Activated naive CD4-positive, alpha-beta T cell treated with anti-CD3 and anti-CD28 coated beads, Interleukin-2, amount 50 U/mL, for 72 hours (primary cell): Measurements from ENCODE around the gene IGFN1. TPM values are rescaled to one million over a fixed set of nuclear protein-coding genes. Genes with fewer than 3 reads are reported as not detected.

Experiments
- ATAC-seq, 2 donors: fragments of 150-1000 bp; cut with Tn5 transposase; 2 replicates each; pipeline ENCODE4 v1.10.0; 2021; ENCODE audit warnings: mild to moderate bottlenecking in 2 of 2, moderate library complexity in 2 of 2
- DNase-seq, 2 donors: peaks; one replicate each; pipeline ENCODE4 v3.0.0; 2021 to 2022; ENCODE audit warnings: low spot score in 2 of 2
- H3K27ac Mint-ChIP-seq, 2 donors: one replicate each; pipeline ENCODE4 v1.8.0; 2022; ENCODE audit warnings: mild to moderate bottlenecking in 2 of 2, mixed read lengths in 2 of 2
- H3K36me3 Mint-ChIP-seq, 2 donors: one replicate each; pipeline ENCODE4 v1.8.0; 2022; ENCODE audit warnings: mixed read lengths in 2 of 2
- H3K9me3 Mint-ChIP-seq, 2 donors: one replicate each; pipeline ENCODE4 v1.8.0; 2022; ENCODE audit warnings: mixed read lengths in 2 of 2
- total RNA-seq, 2 donors: library from RNA; stranded (reverse); gene quantifications; one replicate each; pipeline ENCODE4 v1.2.3, GENCODE V29; 2022

The IGFN1 gene
- not detected for total RNA-seq

GRCh38 chr1:201190624-201191051 lies at the start of gene IGFN1:
Gene IGFN1 (plus strand): TSS chr1:201190824. CDS start chr1:201193294, 2,470 bp downstream.
- no peaks in the 10 kb centered on the region for H3K36me3 Mint-ChIP-seq
- H3K9me3 Mint-ChIP-seq: no peaks in the 10 kb centered on the region
- DNase-seq: no peak
- no peak within 1 kb of the TSS for H3K27ac Mint-ChIP-seq
- ATAC-seq: no peak

- Mint-ChIP-seq H3K27ac (peak overlapping the region; percentile 11 to 81), H3K36me3 (no peaks in the 10 kb centered on the region), H3K9me3 (no peaks in the 10 kb centered on the region)
- DNase-seq: no peak
- ATAC-seq: no peak
Observed at GRCh38 chr1:201140941-201141260, 49.7 kb upstream of the IGFN1 start.

GRCh38 chr1:201141418-201141817 lies 49.2 kb upstream of the IGFN1 start:
- Mint-ChIP-seq H3K9me3 (no peaks in the 10 kb centered on the region), H3K36me3 (no peaks in the 10 kb centered on the region), H3K27ac (peak overlapping the region in 1 of 2 donors; percentile 68)
- DNase-seq (no peak), ATAC-seq (no peak)

- H3K9me3 Mint-ChIP-seq: no peaks in the 10 kb centered on the region
- DNase-seq (no peak), ATAC-seq (no peak)
- no peaks in the 10 kb centered on the region for H3K36me3 Mint-ChIP-seq
- peak overlapping the region; percentile 26 to 68 for H3K27ac Mint-ChIP-seq
Observed at GRCh38 chr1:201142011-201142848, 48.4 kb upstream of the IGFN1 start.

- no peak for DNase-seq
- H3K9me3 Mint-ChIP-seq: no peaks in the 10 kb centered on the region
- ATAC-seq: no peak
Observed at GRCh38 chr1:201142849-201143725, 47.5 kb upstream of the IGFN1 start.

GRCh38 chr1:201143726-201144635 lies 46.6 kb upstream of the IGFN1 start:
- ATAC-seq (no peak), DNase-seq (no peak)
- Mint-ChIP-seq H3K9me3 (no peaks in the 10 kb centered on the region), H3K27ac (peak overlapping the region; percentile 18 to 47), H3K36me3 (no peaks in the 10 kb centered on the region)

More at GRCh38 chr1:201142849-201143725, 47.5 kb upstream of the IGFN1 start:
- Mint-ChIP-seq H3K36me3 (no peaks in the 10 kb centered on the region), H3K27ac (peak overlapping the region in 1 of 2 donors; percentile 26)

GRCh38 chr1:201144701-201145100 lies 45.9 kb upstream of the IGFN1 start:
- ATAC-seq (no peak), DNase-seq (no peak)
- Mint-ChIP-seq H3K9me3 (no peaks in the 10 kb centered on the region), H3K27ac (peak overlapping the region in 1 of 2 donors; percentile 22), H3K36me3 (no peaks in the 10 kb centered on the region)

GRCh38 chr1:201145132-201145531 lies 45.5 kb upstream of the IGFN1 start:
- ATAC-seq: no peak
- Mint-ChIP-seq H3K36me3 (no peaks in the 10 kb centered on the region), H3K27ac (peak overlapping the region in 1 of 2 donors; percentile 22), H3K9me3 (no peaks in the 10 kb centered on the region)
- no peak for DNase-seq

GRCh38 chr1:201145816-201146215 lies 44.8 kb upstream of the IGFN1 start:
- no peaks in the 10 kb centered on the region for H3K36me3 Mint-ChIP-seq
- no peak for DNase-seq
- H3K9me3 Mint-ChIP-seq: no peaks in the 10 kb centered on the region
- H3K27ac Mint-ChIP-seq: peak overlapping the region in 1 of 2 donors; percentile 22
- ATAC-seq: no peak

GRCh38 chr1:201146626-201147390 lies 43.8 kb upstream of the IGFN1 start:
- Mint-ChIP-seq H3K36me3 (no peaks in the 10 kb centered on the region), H3K9me3 (no peaks in the 10 kb centered on the region), H3K27ac (no peak overlapping the region)
- ATAC-seq (no peak), DNase-seq (no peak)

- Mint-ChIP-seq H3K27ac (peak overlapping the region in 1 of 2 donors; percentile 63), H3K36me3 (no peaks in the 10 kb centered on the region), H3K9me3 (no peaks in the 10 kb centered on the region)
- ATAC-seq (no peak), DNase-seq (peak in 1 of 2 donors; percentile 35)
Observed at GRCh38 chr1:201147396-201148015, 43.1 kb upstream of the IGFN1 start.

- Mint-ChIP-seq H3K9me3 (no peaks in the 10 kb centered on the region), H3K27ac (no peak overlapping the region), H3K36me3 (no peaks in the 10 kb centered on the region)
- DNase-seq: peak in 1 of 2 donors; percentile 35
- ATAC-seq: no peak
Observed at GRCh38 chr1:201149400-201149799, 41.2 kb upstream of the IGFN1 start.

- peak in 1 of 2 donors; percentile 13 for DNase-seq
- Mint-ChIP-seq H3K9me3 (no peaks in the 10 kb centered on the region), H3K36me3 (no peaks in the 10 kb centered on the region), H3K27ac (peak overlapping the region; percentile 72 to 97)
- peak; percentile 79 for ATAC-seq
Observed at GRCh38 chr1:201153474-201154388, 36.9 kb upstream of the IGFN1 start.

GRCh38 chr1:201154389-201155165 lies 36.0 kb upstream of the IGFN1 start, which contains the start of gene TMEM9:
Gene TMEM9 (minus strand): TSS chr1:201154474. CDS start chr1:201153923, 551 bp downstream.
- peak; percentile 93 to 100 for DNase-seq
- no peaks in the 10 kb centered on the region for H3K36me3 Mint-ChIP-seq
- peak; percentile 91 to 96 for ATAC-seq
- H3K27ac Mint-ChIP-seq: peak within 1 kb of the TSS; percentile 72 to 97
- no peaks in the 10 kb centered on the region for H3K9me3 Mint-ChIP-seq
